HG03175 (cell line): Measurements from ENCODE around the gene ENO3.

Experiments used
- ATAC-seq: cut with Tn5 transposase; IDR thresholded peaks from one replicate; pipeline ENCODE4 v1.9.1; 2021; ENCODE audit warnings: mild to moderate bottlenecking, moderate library complexity; ENCODE audit not compliant: unreplicated experiment

Gene ENO3

GRCh38 chr17:4949321-4950074, 1.4 kb upstream of the ENO3 start:
- ATAC-seq, result peak; percentile 29

DNA sequence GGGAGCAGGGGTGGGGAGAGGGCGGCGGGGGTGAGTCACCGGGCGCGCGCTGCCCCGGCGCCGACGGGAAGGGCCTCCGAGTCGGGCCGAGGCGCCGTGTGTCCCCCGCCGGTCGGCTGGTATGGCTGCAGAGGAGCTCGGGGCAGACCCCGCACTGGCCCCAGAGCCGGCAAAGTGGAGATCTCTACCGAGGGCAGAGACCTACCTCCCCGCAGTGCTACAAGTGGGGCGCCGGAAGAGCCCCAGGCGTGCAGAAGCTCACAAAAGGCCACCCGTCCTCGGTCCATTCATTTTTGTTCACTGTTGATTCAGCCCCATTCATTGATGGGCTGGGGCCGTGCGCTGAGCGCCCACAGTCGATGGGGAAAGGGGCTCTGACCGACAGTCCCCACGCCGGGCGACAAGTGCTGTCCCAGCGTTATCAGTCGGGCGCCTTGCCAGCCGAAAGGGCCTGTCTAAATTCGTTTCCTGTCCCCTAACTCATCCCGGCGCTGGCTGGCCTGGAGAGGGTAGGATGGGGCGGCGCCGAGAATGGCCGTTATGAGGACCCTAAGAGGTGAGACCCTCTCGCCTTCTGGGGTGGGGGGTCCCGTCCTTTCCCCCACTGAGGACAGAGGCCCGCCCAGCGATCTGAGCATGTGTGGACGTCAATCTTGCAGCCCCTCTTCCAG, 709 bp upstream of the ENO3 start:
- peak; percentile 2 for ATAC-seq

DNA sequence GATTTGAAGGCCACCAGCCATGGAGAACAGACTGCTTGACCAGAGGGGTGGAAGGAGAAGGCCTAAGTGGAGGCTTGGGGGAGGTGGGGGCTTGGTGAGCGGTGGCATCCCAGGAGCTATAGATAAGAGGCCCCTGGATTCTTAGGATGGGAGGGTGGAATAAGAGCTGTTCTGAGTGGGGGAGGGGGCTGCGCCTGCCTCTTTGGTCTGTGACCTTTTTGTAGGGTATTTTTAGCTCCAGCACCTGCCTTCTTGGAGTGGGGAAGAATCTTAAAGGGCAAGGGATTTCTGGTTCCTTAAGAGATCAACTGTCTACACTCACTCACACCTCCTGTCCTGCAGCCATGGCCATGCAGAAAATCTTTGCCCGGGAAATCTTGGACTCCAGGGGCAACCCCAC, 567 bp downstream of the ENO3 start:
- ATAC-seq, result no peak

DNA sequence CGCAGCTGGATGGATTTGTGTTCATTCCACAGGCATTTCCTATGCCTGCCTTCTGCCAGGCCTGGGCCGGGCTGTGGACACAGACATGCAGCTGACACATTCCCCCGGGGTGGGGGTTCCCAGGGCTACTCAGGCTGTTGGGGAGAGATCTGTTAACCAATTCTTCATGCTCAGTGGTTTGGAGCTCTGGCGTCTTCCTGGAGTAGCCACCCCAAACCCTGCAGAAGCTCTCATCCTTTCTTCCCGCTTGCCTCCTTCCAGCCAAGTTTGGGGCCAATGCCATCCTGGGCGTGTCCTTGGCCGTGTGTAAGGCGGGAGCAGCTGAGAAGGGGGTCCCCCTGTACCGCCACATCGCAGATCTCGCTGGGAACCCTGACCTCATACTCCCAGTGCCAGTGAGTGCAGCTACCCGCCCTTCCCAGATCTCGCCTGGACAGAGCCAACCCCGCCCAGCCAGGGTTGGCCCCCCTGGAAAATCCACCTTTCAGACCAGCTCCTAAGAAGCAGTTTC, 2.6 kb downstream of the ENO3 start:
- ATAC-seq, result no peak

DNA sequence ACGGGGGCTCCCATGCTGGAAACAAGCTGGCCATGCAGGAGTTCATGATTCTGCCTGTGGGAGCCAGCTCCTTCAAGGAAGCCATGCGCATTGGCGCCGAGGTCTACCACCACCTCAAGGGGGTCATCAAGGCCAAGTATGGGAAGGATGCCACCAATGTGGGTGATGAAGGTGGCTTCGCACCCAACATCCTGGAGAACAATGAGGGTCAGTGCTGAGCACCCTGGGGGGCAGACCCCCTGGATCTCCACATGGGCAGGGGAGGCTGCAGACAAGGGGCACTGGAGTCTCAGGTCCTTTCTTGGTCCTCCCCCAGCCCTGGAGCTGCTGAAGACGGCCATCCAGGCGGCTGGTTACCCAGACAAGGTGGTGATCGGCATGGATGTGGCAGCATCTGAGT, 4.2 kb downstream of the ENO3 start:
- no peak for ATAC-seq

DNA sequence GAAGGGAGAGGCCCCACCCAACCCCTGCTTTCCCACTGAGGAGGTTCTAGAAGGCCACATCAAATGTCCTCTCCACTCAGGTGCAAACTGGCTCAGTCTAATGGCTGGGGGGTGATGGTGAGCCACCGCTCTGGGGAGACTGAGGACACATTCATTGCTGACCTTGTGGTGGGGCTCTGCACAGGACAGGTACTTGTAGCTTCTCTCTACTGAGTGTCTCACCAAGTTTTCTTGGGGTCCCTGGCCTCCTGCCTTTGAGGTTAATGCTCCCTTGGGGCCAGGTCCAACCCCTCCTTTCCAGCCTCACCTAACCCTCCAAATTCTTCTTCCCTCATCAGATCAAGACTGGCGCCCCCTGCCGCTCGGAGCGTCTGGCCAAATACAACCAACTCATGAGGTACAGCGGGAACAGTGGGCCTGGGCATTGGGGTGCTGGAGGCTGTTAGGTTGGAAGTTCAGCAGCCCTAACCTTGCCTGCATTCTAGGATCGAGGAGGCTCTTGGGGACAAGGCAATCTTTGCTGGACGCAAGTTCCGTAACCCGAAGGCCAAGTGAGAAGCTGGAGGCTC, 5.7 kb downstream of the ENO3 start:
- no peak for ATAC-seq

DNA sequence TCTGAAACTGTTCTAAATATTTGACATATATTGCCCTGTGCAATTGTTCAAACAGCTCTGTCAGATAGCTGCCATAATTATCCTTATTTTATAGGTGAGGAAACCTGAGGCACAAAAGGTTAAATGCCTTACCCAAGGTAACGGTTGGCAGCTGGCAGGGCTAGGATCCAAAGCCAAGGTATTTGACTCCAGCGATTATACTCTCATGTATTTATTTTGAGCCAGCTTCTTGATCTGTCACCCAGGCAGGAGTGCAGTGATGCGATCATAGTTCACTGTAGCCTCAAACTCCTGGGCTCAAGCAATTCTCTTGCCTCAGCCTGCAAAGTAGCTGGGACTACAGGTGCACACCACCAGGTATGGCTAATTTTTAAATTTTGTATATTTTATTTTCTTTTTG, 7.2 kb downstream of the ENO3 start:
- no peak for ATAC-seq

GRCh38 chr17:4959261-4959965, 8.5 kb downstream of the ENO3 start:
- ATAC-seq, result no peak

GRCh38 chr17:4960279-4960922, 9.5 kb downstream of the ENO3 start:
- ATAC-seq, result no peak

GRCh38 chr17:4965311-4965986, 14.5 kb downstream of the ENO3 start:
- no peak for ATAC-seq

DNA sequence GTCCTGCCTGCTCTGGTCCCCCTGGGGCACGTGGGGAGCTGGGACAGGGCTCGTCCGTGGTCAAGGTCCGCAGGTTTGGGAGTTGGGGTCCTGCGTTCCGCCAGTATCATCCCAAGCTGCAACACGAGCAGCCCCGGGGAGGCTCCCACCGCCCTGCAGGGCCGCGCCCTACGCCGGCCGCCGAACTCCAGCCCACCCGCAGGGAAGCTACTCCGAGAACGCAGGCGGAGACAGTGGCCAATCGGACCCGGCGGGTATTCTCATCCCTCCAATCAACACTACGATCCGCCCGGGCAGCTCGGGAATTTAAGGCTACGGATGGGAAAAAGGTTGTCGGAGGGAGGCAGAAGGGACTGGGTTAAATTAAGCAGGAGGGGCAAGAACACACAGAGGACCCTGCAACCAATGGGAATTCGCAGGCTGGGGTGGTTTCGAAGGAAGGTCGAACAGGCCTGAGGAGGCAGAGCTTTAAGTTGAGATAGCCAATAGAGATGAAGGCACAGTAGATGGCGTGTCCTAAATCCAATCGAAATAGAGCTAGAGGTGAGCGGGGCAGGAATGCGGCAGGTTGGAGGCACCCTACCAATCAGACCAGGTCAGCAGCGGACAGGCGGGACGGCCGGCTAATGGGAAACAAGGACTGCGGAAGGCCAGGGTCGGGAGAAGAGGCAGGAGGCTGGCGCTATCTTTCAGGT, 16.1 kb downstream of the ENO3 start:
- ATAC-seq, result peak; percentile 84

DNA sequence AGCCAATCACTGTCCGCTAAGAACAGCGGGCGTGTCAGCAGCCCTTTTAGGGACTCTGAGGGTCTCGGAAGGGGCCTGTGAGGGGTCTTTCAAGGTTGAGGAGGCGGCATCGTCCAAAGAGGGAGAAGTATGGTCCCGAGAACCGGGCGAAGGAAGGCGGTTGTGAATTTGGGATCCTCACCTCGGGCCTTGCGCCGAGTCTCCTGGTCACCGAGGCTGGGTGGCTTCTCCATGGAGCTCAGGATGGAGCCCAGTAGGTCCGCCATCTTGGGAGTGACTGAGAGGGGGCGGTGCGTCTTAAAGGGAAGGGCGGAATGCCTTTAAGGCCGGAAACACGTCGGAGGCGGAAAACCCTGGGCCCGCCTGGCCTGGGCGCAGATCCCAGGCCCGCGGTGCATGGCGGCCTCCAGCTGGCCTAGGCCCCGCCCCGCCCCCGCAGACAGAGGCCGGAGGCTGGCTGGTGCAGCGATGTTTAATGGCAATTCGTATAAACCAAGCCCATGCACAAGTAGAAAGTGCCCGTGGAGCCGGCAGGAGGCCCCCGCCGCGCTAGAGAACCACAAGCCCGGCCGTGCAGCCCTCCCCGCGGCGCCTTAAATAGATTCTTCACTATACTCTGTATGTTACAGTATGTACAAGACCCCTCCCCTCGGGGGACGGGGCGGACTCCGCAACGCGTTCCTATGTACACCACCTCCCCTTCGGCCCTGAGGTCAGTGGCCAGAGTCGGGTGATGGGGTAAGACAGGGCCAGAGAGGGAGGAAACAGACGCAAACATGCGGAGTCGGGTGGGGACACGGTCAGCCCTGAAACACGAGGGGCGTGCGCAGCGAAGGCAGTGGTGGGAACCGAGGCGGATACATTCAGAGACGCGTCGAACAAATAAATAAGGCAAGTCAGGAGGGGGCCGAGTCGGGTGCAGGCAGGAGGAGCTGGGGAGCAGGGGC, 16.9 kb downstream of the ENO3 start, which contains the start of gene SPAG7:
SPAG7 (minus strand) TSS at position 279 of the 947 bp plus-strand sequence; CDS start at position 266, 13 bp downstream.
- peak; percentile 62 for ATAC-seq

- no peak for ATAC-seq
Observed at GRCh38 chr17:4968486-4969046, 17.6 kb downstream of the ENO3 start.

GRCh38 chr17:4969047-4969550, 18.2 kb downstream of the ENO3 start:
- no peak for ATAC-seq

DNA sequence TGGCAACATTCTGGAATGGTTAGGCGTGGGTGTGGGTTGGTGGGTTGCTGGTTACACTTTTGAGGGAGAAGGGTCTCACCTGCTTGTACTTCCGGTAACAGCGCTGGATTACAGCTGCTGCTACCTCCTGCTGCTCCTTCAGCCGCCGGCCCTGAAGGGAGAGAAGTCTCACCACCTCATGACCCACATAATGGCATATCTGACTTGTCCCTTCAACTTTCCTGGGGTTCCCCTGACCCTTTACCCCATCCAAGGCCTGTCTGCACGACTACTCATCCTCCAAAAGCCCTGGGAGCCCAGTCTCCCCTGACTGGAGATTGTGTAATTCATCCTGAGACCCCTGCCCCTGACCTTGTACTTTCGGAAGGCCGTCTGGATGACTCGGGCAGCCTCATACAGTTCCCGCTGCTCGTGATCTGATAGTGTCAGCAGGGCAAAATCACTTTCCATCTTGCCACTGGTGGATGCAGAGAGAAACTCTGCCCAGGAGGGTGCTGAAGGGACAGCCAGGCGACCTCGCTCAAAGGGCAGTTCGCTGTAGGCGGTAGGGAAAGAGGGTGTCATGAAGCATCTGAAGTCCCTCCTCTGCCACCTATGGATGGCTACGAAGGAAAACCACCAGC, 18.7 kb downstream of the ENO3 start:
- ATAC-seq, result no peak

GRCh38 chr17:4970273-4970672, 19.4 kb downstream of the ENO3 start:
- ATAC-seq, result no peak

- no peak for ATAC-seq
Observed at GRCh38 chr17:4971826-4972225, 20.9 kb downstream of the ENO3 start.

DNA sequence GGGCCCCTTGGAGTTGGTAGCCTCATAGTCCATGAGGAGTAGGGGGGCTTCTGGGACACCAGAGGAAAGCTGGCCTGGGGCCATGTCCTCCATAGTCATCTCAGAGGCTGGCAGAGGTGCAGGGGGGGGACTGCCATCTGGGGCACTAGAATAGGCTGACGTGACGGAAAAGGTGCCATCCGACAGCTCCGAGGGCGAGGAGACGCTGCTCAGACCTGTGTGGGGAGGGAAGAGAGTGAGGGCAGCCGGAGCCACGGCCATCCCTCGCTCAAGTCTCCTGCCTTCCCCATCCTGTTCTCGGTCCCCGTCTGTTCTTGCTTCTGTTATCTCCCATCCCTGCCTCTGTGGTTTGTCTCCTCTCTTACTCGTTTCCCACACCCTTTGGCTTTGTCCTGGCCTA, 21.4 kb downstream of the ENO3 start:
- ATAC-seq, result no peak
